GM21381 (cell line): ENCODE measurements around the gene UCP3.
"Not testable (repeated sequence)": the region's sequence is repeated elsewhere in the genome, so short reads cannot be mapped to it uniquely, and the experiment has no call there.

Source experiments
- ATAC-seq: cut with Tn5 transposase; IDR thresholded peaks from one replicate; pipeline ENCODE4 v1.9.1; 2021; ENCODE audit warnings: mild to moderate bottlenecking, moderate library complexity; ENCODE audit not compliant: unreplicated experiment

Gene UCP3

GRCh38 chr11:74002832-74003231, 6.1 kb downstream of the UCP3 start:
- ATAC-seq, result no peak

- no peak for ATAC-seq
Measured at GRCh38 chr11:74001822-74002286, 7.0 kb downstream of the UCP3 start.

GRCh38 chr11:74000307-74001133, 8.4 kb downstream of the UCP3 start:
- ATAC-seq, result no peak

GRCh38 chr11:73999581-74000306, 9.1 kb downstream of the UCP3 start:
- ATAC-seq, result no peak

- no peak for ATAC-seq
Measured at GRCh38 chr11:73998846-73999575, 9.9 kb downstream of the UCP3 start.

- ATAC-seq, result no peak
Measured at GRCh38 chr11:73997120-73997770, 11.6 kb downstream of the UCP3 start.

GRCh38 chr11:73996161-73996747, 12.6 kb downstream of the UCP3 start:
- no peak for ATAC-seq

GRCh38 chr11:73995731-73996130, 13.2 kb downstream of the UCP3 start:
- no peak for ATAC-seq

GRCh38 chr11:73995247-73995646, 13.6 kb downstream of the UCP3 start:
- peak; percentile 48 for ATAC-seq

- no peak for ATAC-seq
Measured at GRCh38 chr11:73991471-73992006, 17.3 kb downstream of the UCP3 start.

- no peak for ATAC-seq
Measured at GRCh38 chr11:73990730-73991129, 18.2 kb downstream of the UCP3 start.

GRCh38 chr11:73989156-73989555, 19.7 kb downstream of the UCP3 start:
- ATAC-seq, result no peak

GRCh38 chr11:73988227-73988626, 20.7 kb downstream of the UCP3 start:
- no peak for ATAC-seq

GRCh38 chr11:73985661-73986060, 23.2 kb downstream of the UCP3 start:
- ATAC-seq, result not testable (repeated sequence)

GRCh38 chr11:73983741-73984538, 24.9 kb downstream of the UCP3 start:
- no peak for ATAC-seq

- ATAC-seq, result peak; percentile 69
Measured at GRCh38 chr11:73982990-73983740, 25.7 kb downstream of the UCP3 start.

GRCh38 chr11:73982595-73982989, 26.3 kb downstream of the UCP3 start, which contains the start of gene UCP2:
TSS of gene UCP2 (minus strand) at chr11:73982843. CDS start at chr11:73978378, 4,465 bp downstream.
- peak; percentile 43 for ATAC-seq

- ATAC-seq, result no peak
Measured at GRCh38 chr11:73981051-73981805, 27.7 kb downstream of the UCP3 start.
